CD14-positive monocyte (primary cell): ENCODE data around the gene MYO19. TPM values are rescaled to one million over a fixed set of nuclear protein-coding genes. Genes with fewer than 3 reads are reported as not detected.
A peak's percentile ranks its signal among the peaks of the same experiment; 100 is the strongest.

Experiments used
- DNase-seq, 3 donors: peaks; one replicate each; pipeline ENCODE4 v3.0.0-alpha.2; 2011 to 2022
- H2AFZ ChIP-seq: 2 replicates; pipeline ENCODE4 v1.6.0; 2012; ENCODE audit warnings: mild to moderate bottlenecking, low read depth, low read length, inconsistent platforms; ENCODE audit not compliant: insufficient read depth, poor library complexity, severe bottlenecking
- H3K27ac ChIP-seq, 2 donors: 1 replicate in 1 of 2; 2 replicates in 1 of 2; pipeline ENCODE4 v1.5.1; 2012 to 2013; ENCODE audit warnings: low read length in 2 of 2, control low read depth in 1 of 2, inconsistent platforms in 1 of 2, low read depth in 1 of 2, mild to moderate bottlenecking in 1 of 2
- H3K27me3 ChIP-seq, 2 donors: one replicate each; pipeline versions ENCODE4 v1.6.0 to v1.6.1; 2011 to 2013; ENCODE audit warnings: low read length in 2 of 2; ENCODE audit not compliant: control insufficient read depth in 2 of 2, insufficient read depth in 2 of 2
- H3K36me3 ChIP-seq, 2 donors: replicated peaks in 1 of 2; 1 replicate in 1 of 2; 2 replicates in 1 of 2; pipeline versions ENCODE4 v1.5.1 to v1.6.1; 2012 to 2013; ENCODE audit warnings: low read length in 2 of 2, control low read depth in 1 of 2, inconsistent platforms in 1 of 2, mild to moderate bottlenecking in 1 of 2; ENCODE audit not compliant: insufficient read depth in 2 of 2, control insufficient read depth in 1 of 2
- H3K4me1 ChIP-seq, 2 donors: 1 replicate in 1 of 2; 2 replicates in 1 of 2; pipeline versions ENCODE4 v1.5.1 to v1.6.1; 2012 to 2013; ENCODE audit warnings: low read length in 2 of 2, control low read depth in 1 of 2, inconsistent platforms in 1 of 2, mild to moderate bottlenecking in 1 of 2, moderate library complexity in 1 of 2; ENCODE audit not compliant: insufficient read depth in 2 of 2, control insufficient read depth in 1 of 2
- H3K4me2 ChIP-seq: replicated peaks from 2 replicates; pipeline ENCODE3; 2012; ENCODE audit warnings: low read length, moderate library complexity, mild to moderate bottlenecking; ENCODE audit not compliant: poor library complexity, severe bottlenecking; ENCODE audit errors: extremely low read depth
- H3K4me3 ChIP-seq, 3 experiments: fragments of 200-600 bp in 1 of 3; sonication (generic) in 1 of 3; replicated peaks in 1 of 3; 1 replicate in 2 of 3; 2 replicates in 1 of 3; pipeline ENCODE4 v1.5.1; 2011 to 2013; ENCODE audit warnings: low read length in 3 of 3, mild to moderate bottlenecking in 3 of 3, control low read depth in 2 of 3, low read depth in 2 of 3, inconsistent platforms in 1 of 3, moderate library complexity in 1 of 3
- H3K79me2 ChIP-seq: 2 replicates; pipeline ENCODE4 v1.6.0; 2012; ENCODE audit warnings: mild to moderate bottlenecking, control low read depth, inconsistent platforms, low read length, moderate library complexity; ENCODE audit not compliant: insufficient read depth
- H3K9ac ChIP-seq: 2 replicates; pipeline ENCODE4 v1.6.0; 2017; ENCODE audit warnings: low read length, mild to moderate bottlenecking; ENCODE audit not compliant: insufficient read depth, poor library complexity, severe bottlenecking
- H3K9me3 ChIP-seq, 2 donors: replicated peaks in 1 of 2; 1 replicate in 1 of 2; 2 replicates in 1 of 2; pipeline versions ENCODE4 v1.5.1 to v1.6.1; 2012 to 2013; ENCODE audit warnings: low read length in 2 of 2, control low read depth in 1 of 2; ENCODE audit not compliant: control insufficient read depth in 1 of 2, insufficient read depth in 1 of 2
- H4K20me1 ChIP-seq: 2 replicates; pipeline ENCODE4 v1.6.0; 2012; ENCODE audit warnings: mild to moderate bottlenecking, low read length, control low read depth, moderate library complexity; ENCODE audit not compliant: insufficient read depth
- H3K27ac Mint-ChIP-seq, 7 donors: one replicate each; pipeline ENCODE4 v1.8.0; 2020; ENCODE audit warnings: mild to moderate bottlenecking in 7 of 7, mixed read lengths in 7 of 7, moderate library complexity in 6 of 7, inconsistent platforms in 2 of 7
- H3K27me3 Mint-ChIP-seq, 3 donors: one replicate each; pipeline ENCODE4 v1.8.0; 2021 to 2022; ENCODE audit warnings: low read depth in 3 of 3, mild to moderate bottlenecking in 3 of 3, mixed read lengths in 3 of 3, moderate library complexity in 3 of 3, inconsistent platforms in 1 of 3
- H3K36me3 Mint-ChIP-seq, 2 donors: one replicate each; pipeline ENCODE4 v1.8.0; 2020; ENCODE audit warnings: mixed read lengths in 2 of 2, inconsistent platforms in 1 of 2, mild to moderate bottlenecking in 1 of 2
- H3K4me1 Mint-ChIP-seq: one replicate; pipeline ENCODE4 v1.8.0; 2020; ENCODE audit warnings: mild to moderate bottlenecking, mixed read lengths
- H3K4me3 Mint-ChIP-seq, 2 donors: one replicate each; pipeline ENCODE4 v1.8.0; 2020; ENCODE audit warnings: mild to moderate bottlenecking in 2 of 2, mixed read lengths in 2 of 2, moderate library complexity in 1 of 2
- H3K9me3 Mint-ChIP-seq, 7 donors: one replicate each; pipeline ENCODE4 v1.8.0; 2020 to 2022; ENCODE audit warnings: mixed read lengths in 7 of 7, mild to moderate bottlenecking in 6 of 7, moderate library complexity in 6 of 7, inconsistent platforms in 2 of 7
- CTCF ChIP-seq: fragments of 200-600 bp; IDR thresholded peaks from one replicate; pipeline ENCODE4 v1.8.0; 2022; ENCODE audit warnings: antibody characterized with exemption, mild to moderate bottlenecking
- WGBS: methylation state at CpG from one replicate; pipeline ENCODE4 v1.1.5; 2013; ENCODE audit warnings: missing lambda C conversion rate; ENCODE audit not compliant: insufficient coverage; 5-methylcytosine and 5-hydroxymethylcytosine counted together
- intact Hi-C, 2 donors: fragments of 100-400 bp; cut with micrococcal nuclease; formaldehyde crosslinking; loops; one replicate each; pipeline versions ENCODE4 v1.15.0 to v1.15.1; 2023
- polyA plus RNA-seq, 3 donors: library from polyadenylated mRNA; depleted of rRNA in 1 of 3; unstranded in 2 of 3; stranded (reverse) in 1 of 3; fragments of 300-500 nt in 2 of 3; fragments of >200 nt in 1 of 3; fragmentation: Illumina TruSeq in 2 of 3; gene quantifications; 1 replicate in 2 of 3; 2 replicates in 1 of 3; pipeline ENCODE4 v1.2.3, GENCODE V29; 2012 to 2021

The MYO19 gene
- polyA plus RNA-seq, 3 donors = 1.2 to 51.3 (median 1.9) TPM

- H3K9ac ChIP-seq = no peak overlapping the region
- H3K9me3 ChIP-seq = no peaks in the 10 kb centered on the region
- H2AFZ ChIP-seq = no peak overlapping the region
- Mint-ChIP-seq H3K27ac (peak overlapping the region in 1 of 7 donors; percentile 45), H3K9me3 (peaks cover 0 to 1% (median 0%) of the 10 kb centered on the region in 7 donors), H3K4me1 (peaks cover 4% of the 10 kb centered on the region), H3K27me3 (no peaks in the 10 kb centered on the region), H3K4me3 (no peak overlapping the region), H3K36me3 (peaks cover 74 to 81% of the 10 kb centered on the region in 2 donors)
- no peaks in the 10 kb centered on the region for H3K27me3 ChIP-seq
- intact Hi-C loops = loop anchor here in 1 of 2 donors (5.0 kb wide), 1 partner anchor 38 kb away; the partner anchor contains the start of genes MYO19 and PIGW
- no peak overlapping the region for H3K27ac ChIP-seq
- H3K4me3 ChIP-seq = no peak overlapping the region
- H3K4me2 ChIP-seq = no peak overlapping the region
- TF ChIP-seq CTCF = no peak
- WGBS = no CpG with 5 or more reads among the region's 1 CpG
- peaks cover 36% of the 10 kb centered on the region for H4K20me1 ChIP-seq
- no peak for DNase-seq
- H3K36me3 ChIP-seq = peaks cover 66 to 90% of the 10 kb centered on the region in 2 donors
- no peaks in the 10 kb centered on the region for H3K4me1 ChIP-seq
- peaks cover 30% of the 10 kb centered on the region for H3K79me2 ChIP-seq
Measured at GRCh38 chr17:36493956-36494355, 40.7 kb downstream of the MYO19 start.

- TF ChIP-seq CTCF = no peak
- peak within 1 kb of the TSS; percentile 45 to 73 for H3K27ac ChIP-seq
- Mint-ChIP-seq H3K4me1 (peaks cover 28% of the 10 kb centered on the region), H3K4me3 (peak within 1 kb of the TSS; percentile 98 to 99), H3K27me3 (peaks cover 12 to 23% (median 14%) of the 10 kb centered on the region in 3 donors), H3K36me3 (peaks cover 11 to 16% of the 10 kb centered on the region in 2 donors), H3K9me3 (peaks cover 0 to 4% (median 0%) of the 10 kb centered on the region in 7 donors), H3K27ac (peak within 1 kb of the TSS; percentile 71 to 95 (median 93))
- peaks cover 24 to 32% of the 10 kb centered on the region in 2 donors for H3K4me1 ChIP-seq
- H3K9ac ChIP-seq = peak within 1 kb of the TSS; percentile 79
- WGBS = under 1% methylated on average over 68 of the region's 73 CpGs
- H2AFZ ChIP-seq = peak within 1 kb of the TSS; percentile 96
- DNase-seq = peak; percentile 80 to 86 (median 86)
- intact Hi-C loops = loop anchor here (5.0 to 10.0 kb wide), 2 partner anchors 46 to 512 kb away; partner anchors contain the start of genes MYO19 (in 1 of the 2) and PIGW (in 1 of the 2)
- peak within 1 kb of the TSS; percentile 83 to 86 (median 85) for H3K4me3 ChIP-seq
- peak within 1 kb of the TSS; percentile 89 for H3K4me2 ChIP-seq
- H3K27me3 ChIP-seq = peaks cover 6 to 15% of the 10 kb centered on the region in 2 donors
- H4K20me1 ChIP-seq = peaks cover 26% of the 10 kb centered on the region
- H3K36me3 ChIP-seq = peaks cover 2 to 16% of the 10 kb centered on the region in 2 donors
- H3K9me3 ChIP-seq = no peaks in the 10 kb centered on the region
- H3K79me2 ChIP-seq = peaks cover 50% of the 10 kb centered on the region
Measured at GRCh38 chr17:36486204-36487194, 48.2 kb downstream of the MYO19 start, which contains the start of gene ZNHIT3. TSS of gene ZNHIT3 (plus strand) at chr17:36486681. CDS start at chr17:36486700, 19 bp downstream.
